H9 (cell line): ENCODE data around the gene RIMS1. TPM values are rescaled to one million over a fixed set of nuclear protein-coding genes. Genes with fewer than 3 reads are reported as not detected.

Experiments used
- DNase-seq: peaks from one replicate; pipeline ENCODE4 v3.0.0-alpha.2; 2017
- H2AFZ ChIP-seq: one replicate; pipeline ENCODE4 v1.6.1; 2013; ENCODE audit warnings: mild to moderate bottlenecking, low read length, control low read depth, moderate library complexity
- H2AK5ac ChIP-seq: 2 replicates; pipeline ENCODE4 v1.6.1; 2013; ENCODE audit warnings: low read length, control low read depth, mixed read lengths; ENCODE audit not compliant: insufficient read length
- H2BK120ac ChIP-seq: one replicate; pipeline ENCODE4 v1.6.1; 2013; ENCODE audit warnings: low read depth, mild to moderate bottlenecking, low read length, control low read depth, inconsistent platforms; ENCODE audit not compliant: poor library complexity, severe bottlenecking
- H2BK12ac ChIP-seq: 2 replicates; pipeline ENCODE4 v1.6.1; 2013; ENCODE audit warnings: low read length, control low read depth, mixed read lengths, low read depth; ENCODE audit not compliant: insufficient read length
- H2BK15ac ChIP-seq: 2 replicates; pipeline ENCODE4 v1.6.1; 2013; ENCODE audit warnings: low read depth, low read length, control low read depth
- H2BK20ac ChIP-seq: one replicate; pipeline ENCODE4 v1.6.1; 2013; ENCODE audit warnings: low read depth, mild to moderate bottlenecking, low read length, control low read depth, inconsistent platforms; ENCODE audit not compliant: poor library complexity, severe bottlenecking
- H2BK5ac ChIP-seq: 2 replicates; pipeline ENCODE4 v1.6.1; 2013; ENCODE audit warnings: low read length, control low read depth, mixed read lengths; ENCODE audit not compliant: insufficient read length
- H3K14ac ChIP-seq: 2 replicates; pipeline ENCODE4 v1.6.1; 2013; ENCODE audit warnings: low read length, control low read depth; ENCODE audit not compliant: insufficient read depth
- H3K18ac ChIP-seq: 2 replicates; pipeline ENCODE4 v1.6.1; 2013; ENCODE audit warnings: low read depth, mild to moderate bottlenecking, mixed read lengths, low read length, control low read depth; ENCODE audit not compliant: insufficient read length
- H3K23ac ChIP-seq: 2 replicates; pipeline ENCODE4 v1.6.1; 2013; ENCODE audit warnings: low read length, control low read depth, mixed read lengths, low read depth; ENCODE audit not compliant: insufficient read length
- H3K23me2 ChIP-seq: 2 replicates; pipeline ENCODE4 v1.6.1; 2013; ENCODE audit warnings: low read depth, mild to moderate bottlenecking, mixed read lengths, low read length, control low read depth; ENCODE audit not compliant: insufficient read length, poor library complexity, severe bottlenecking
- H3K27ac ChIP-seq: 2 replicates; pipeline ENCODE4 v1.5.1; 2013; ENCODE audit warnings: low read length, control low read depth, mixed read lengths, low read depth; ENCODE audit not compliant: insufficient read length
- H3K27me3 ChIP-seq: 2 replicates; pipeline ENCODE4 v1.6.1; 2013; ENCODE audit warnings: low read length, control low read depth, inconsistent platforms; ENCODE audit not compliant: insufficient read depth
- H3K4ac ChIP-seq: 2 replicates; pipeline ENCODE4 v1.6.1; 2013; ENCODE audit warnings: low read depth, mild to moderate bottlenecking, control low read depth, inconsistent platforms, low read length, moderate library complexity
- H3K4me1 ChIP-seq: 2 replicates; pipeline ENCODE4 v1.6.1; 2013; ENCODE audit warnings: low read length, control low read depth, inconsistent platforms; ENCODE audit not compliant: insufficient read depth
- H3K4me2 ChIP-seq: 2 replicates; pipeline ENCODE4 v1.6.1; 2013; ENCODE audit warnings: low read length, control low read depth, mixed read lengths; ENCODE audit not compliant: insufficient read length, insufficient read depth
- H3K56ac ChIP-seq: 2 replicates; pipeline ENCODE4 v1.6.1; 2013; ENCODE audit warnings: low read depth, mild to moderate bottlenecking, mixed read lengths, low read length, control low read depth; ENCODE audit not compliant: insufficient read length
- H3K79me1 ChIP-seq: 2 replicates; pipeline ENCODE4 v1.6.1; 2013; ENCODE audit warnings: low read depth, mild to moderate bottlenecking, moderate library complexity, low read length, control low read depth, inconsistent platforms; ENCODE audit not compliant: insufficient read depth, poor library complexity, severe bottlenecking
- H3K79me2 ChIP-seq: 2 replicates; pipeline ENCODE4 v1.6.1; 2013; ENCODE audit warnings: low read length, control low read depth, inconsistent platforms; ENCODE audit not compliant: insufficient read depth
- H3K9ac ChIP-seq: 2 replicates; pipeline ENCODE4 v1.6.1; 2013; ENCODE audit warnings: low read length, control low read depth, mixed read lengths; ENCODE audit not compliant: insufficient read length; ENCODE audit errors: extremely low read depth
- H3K9me3 ChIP-seq: one replicate; pipeline ENCODE4 v1.6.1; 2013; ENCODE audit warnings: low read depth, low read length, inconsistent platforms; ENCODE audit not compliant: control insufficient read depth
- H3T11ph ChIP-seq: one replicate; pipeline ENCODE4 v1.6.1; 2013; ENCODE audit warnings: mild to moderate bottlenecking, low read length, control low read depth, inconsistent platforms
- H4K20me1 ChIP-seq: one replicate; pipeline ENCODE4 v1.6.1; 2013; ENCODE audit not compliant: control insufficient read depth, insufficient read length, insufficient read depth
- H4K5ac ChIP-seq: 2 replicates; pipeline ENCODE4 v1.6.1; 2013; ENCODE audit warnings: low read depth, mild to moderate bottlenecking, mixed read lengths, low read length, control low read depth; ENCODE audit not compliant: insufficient read length
- H4K8ac ChIP-seq: replicated peaks from 2 replicates; pipeline ENCODE4 v1.6.1; 2013; ENCODE audit warnings: low read length, control low read depth, mixed read lengths, low read depth; ENCODE audit not compliant: insufficient read length
- H4K91ac ChIP-seq: 2 replicates; pipeline ENCODE4 v1.6.1; 2013; ENCODE audit warnings: low read depth, mild to moderate bottlenecking, moderate library complexity, mixed read lengths, low read length, control low read depth; ENCODE audit not compliant: insufficient read length
- H3K27ac Mint-ChIP-seq, 3 experiments: 2 replicates in 2 of 3; 3 replicates in 1 of 3; pipeline ENCODE4 v1.8.0; 2020 to 2021; ENCODE audit warnings: mixed read lengths in 3 of 3, mild to moderate bottlenecking in 1 of 3, moderate library complexity in 1 of 3
- H3K27me3 Mint-ChIP-seq: 2 replicates; pipeline ENCODE4 v1.8.0; 2021; ENCODE audit warnings: low read depth, mild to moderate bottlenecking, moderate library complexity, mixed read lengths
- H3K36me3 Mint-ChIP-seq, 3 experiments: 2 replicates in 2 of 3; 3 replicates in 1 of 3; pipeline ENCODE4 v1.8.0; 2020 to 2021; ENCODE audit warnings: low read depth in 3 of 3, mixed read lengths in 3 of 3; ENCODE audit not compliant: insufficient read depth in 1 of 3
- H3K4me1 Mint-ChIP-seq, 2 experiments: 2 replicates each; pipeline ENCODE4 v1.8.0; 2020; ENCODE audit warnings: mixed read lengths in 2 of 2
- H3K4me3 Mint-ChIP-seq, 2 experiments: 2 replicates in 1 of 2; 3 replicates in 1 of 2; pipeline ENCODE4 v1.8.0; 2020 to 2021; ENCODE audit warnings: mild to moderate bottlenecking in 2 of 2, mixed read lengths in 2 of 2, moderate library complexity in 1 of 2
- H3K9me3 Mint-ChIP-seq, 2 experiments: 2 replicates in 1 of 2; 3 replicates in 1 of 2; pipeline ENCODE4 v1.8.0; 2020; ENCODE audit warnings: mild to moderate bottlenecking in 2 of 2, mixed read lengths in 2 of 2, moderate library complexity in 1 of 2
- CTCF ChIP-seq: fragments of 200-600 bp; sonication (generic); conservative IDR thresholded peaks from 3 replicates; pipeline ENCODE4 v1.8.0; 2021; ENCODE audit warnings: antibody characterized with exemption, mild to moderate bottlenecking
- WGBS: extraction: QIAGEN DNeasy Blood & Tissue Kit; methylation state at CpG from one replicate; pipeline ENCODE4 v1.1.7; 2013; ENCODE audit warnings: missing lambda C conversion rate, low lambda C conversion rate, mixed read lengths; ENCODE audit not compliant: insufficient read length; ENCODE audit errors: extremely low coverage; 5-methylcytosine and 5-hydroxymethylcytosine counted together
- total RNA-seq: library from RNA; stranded (reverse); gene quantifications from 2 replicates; pipeline ENCODE4 v1.2.1, GENCODE V29; 2021

The RIMS1 gene
- total RNA-seq, 1 experiment from 2014 or later, result 0.83 TPM

- Histone ChIP-seq H3K23ac (no peak overlapping the region), H2AFZ (no peak overlapping the region), H4K5ac (no peak overlapping the region), H2BK12ac (no peak overlapping the region), H2BK120ac (no peak overlapping the region), H3K18ac (no peak overlapping the region), H3K4ac (no peak overlapping the region), H2BK15ac (no peak overlapping the region), H3K9ac (no peak overlapping the region), H3K23me2 (no peaks in the 10 kb centered on the region), H3K9me3 (no peaks in the 10 kb centered on the region), H2AK5ac (no peak overlapping the region), H3K79me2 (no peaks in the 10 kb centered on the region), H3K4me1 (no peaks in the 10 kb centered on the region; the same call in 1 of the 2 replicates), H2BK20ac (no peak overlapping the region), H4K91ac (no peak overlapping the region), H4K20me1 (no peaks in the 10 kb centered on the region), H4K8ac (no peak overlapping the region), H3K14ac (no peak overlapping the region), H3K56ac (no peak overlapping the region), H3T11ph (no peak overlapping the region), H3K4me2 (no peak overlapping the region), H3K79me1 (no peaks in the 10 kb centered on the region), H3K27ac (no peak overlapping the region), H2BK5ac (no peak overlapping the region), H3K27me3 (no peaks in the 10 kb centered on the region)
- Mint-ChIP-seq H3K4me1 (peaks cover 0 to 4% of the 10 kb centered on the region in 2 experiments; a peak in 2 of 4 replicates), H3K36me3 (no peaks in the 10 kb centered on the region), H3K9me3 (no peaks in the 10 kb centered on the region), H3K27ac (no peak overlapping the region), H3K4me3 (no peak overlapping the region), H3K27me3 (no peaks in the 10 kb centered on the region; the same call in 1 of the 2 replicates)
- no CpG with 5 or more reads among the region's 5 CpGs for WGBS
- no peak for DNase-seq
- TF ChIP-seq CTCF, result no peak
Measured at GRCh38 chr6:72287801-72288200, 401.5 kb downstream of the RIMS1 start.
